K562 (cell line): Measurements from ENCODE around the gene RFX3. TPM values are rescaled to one million over a fixed set of nuclear protein-coding genes. Genes with fewer than 3 reads are reported as not detected.

Source experiments
- ATAC-seq: fragments of 200-7000 bp; cut with Tn5 transposase; 3 replicates; pipeline ENCODE4 v1.9.1; 2020; ENCODE audit warnings: moderate library complexity
- BruUV-seq: library from RNA; stranded (reverse); fragments of 400-500 nt; replicated peaks from 2 replicates; lab custom pipeline; 2021; lab: Mats Ljungman, UMichigan
- CTCF ChIA-PET: fragments of 300-600 bp; formaldehyde crosslinking; extraction: SDS; loops from one replicate; lab custom pipeline; 2021; ENCODE audit warnings: low intra/inter-chr PET ratio; lab: Yijun Ruan, JAX
- POLR2A ChIA-PET: fragments of 300-600, 350-650 bp; sonication (Branson Sonifier 250); formaldehyde crosslinking; extraction: SDS; loops from one replicate; lab custom pipeline; 2021; ENCODE audit warnings: antibody characterized with exemption, inconsistent platforms; lab: Yijun Ruan, JAX
- DNase-seq, 4 experiments: peaks; one replicate each; pipeline versions ENCODE4 v3.0.0 to v3.0.0-alpha.2; 2011 to 2018; ENCODE audit warnings: low spot score in 3 of 4, mixed read lengths in 3 of 4; ENCODE audit errors: extremely low read depth in 1 of 4
- FAIRE-seq: peaks from 2 replicates; lab custom pipeline; 2011; peaks lifted over from hg19 to GRCh38; lab: Jason Lieb, UNC
- H2AFZ ChIP-seq: 2 replicates; pipeline ENCODE4 v1.6.0; 2011; ENCODE audit warnings: low read depth, low read length, control low read depth, inconsistent platforms
- H3K27ac ChIP-seq: fragments of 200-600 bp; 3 replicates; pipeline ENCODE4 v1.8.0; 2011; ENCODE audit warnings: low read depth, mild to moderate bottlenecking, control low read depth, inconsistent platforms, low read length, moderate library complexity, mixed read lengths; ENCODE audit errors: extremely low read depth
- H3K27me3 ChIP-seq, 2 experiments: fragments of 300-600 bp in 1 of 2; 2 replicates in 1 of 2; 3 replicates in 1 of 2; pipeline versions ENCODE4 v1.6.0 to v1.8.0; 2011; ENCODE audit warnings: inconsistent platforms in 2 of 2, low read length in 2 of 2, mild to moderate bottlenecking in 1 of 2, mixed read lengths in 1 of 2, moderate library complexity in 1 of 2; ENCODE audit not compliant: control insufficient read depth in 2 of 2, insufficient read depth in 2 of 2
- H3K36me3 ChIP-seq: fragments of 300-600 bp; 3 replicates; pipeline ENCODE4 v1.8.0; 2011; ENCODE audit warnings: mild to moderate bottlenecking, low read length, inconsistent platforms; ENCODE audit not compliant: control insufficient read depth, insufficient read depth
- H3K4me1 ChIP-seq, 2 experiments: fragments of 200-600 bp in 1 of 2; replicated peaks in 1 of 2; 2 replicates in 1 of 2; 3 replicates in 1 of 2; pipeline versions ENCODE4 v1.5.1 to v1.8.0; 2011; ENCODE audit warnings: inconsistent platforms in 2 of 2, low read length in 2 of 2, mild to moderate bottlenecking in 1 of 2, mixed read lengths in 1 of 2, moderate library complexity in 1 of 2; ENCODE audit not compliant: control insufficient read depth in 2 of 2, insufficient read depth in 2 of 2
- H3K4me2 ChIP-seq: 2 replicates; pipeline ENCODE4 v1.6.1; 2011; ENCODE audit warnings: low read length, control low read depth, inconsistent platforms, mixed read lengths; ENCODE audit not compliant: insufficient read depth
- H3K4me3 ChIP-seq: fragments of 200-600 bp; sonication (generic), shearing (Covaris generic); 2 replicates; pipeline ENCODE4 v1.5.1; 2016; ENCODE audit warnings: control low read depth, inconsistent platforms
- H3K79me2 ChIP-seq: fragments of 200-600 bp; 3 replicates; pipeline ENCODE4 v1.8.0; 2011; ENCODE audit warnings: low read length, inconsistent platforms; ENCODE audit not compliant: control insufficient read depth, insufficient read depth
- H3K9ac ChIP-seq, 2 experiments: 2 replicates each; pipeline versions ENCODE4 v1.6.0 to v1.6.1; 2011; ENCODE audit warnings: low read depth in 2 of 2, low read length in 2 of 2, control low read depth in 1 of 2, inconsistent platforms in 1 of 2, mild to moderate bottlenecking in 1 of 2, mixed read lengths in 1 of 2; ENCODE audit not compliant: insufficient read depth in 1 of 2
- H3K9me1 ChIP-seq: one replicate; pipeline ENCODE4 v1.6.0; 2011; ENCODE audit warnings: inconsistent platforms, mild to moderate bottlenecking, low read length, moderate library complexity; ENCODE audit not compliant: control insufficient read depth, insufficient read depth
- H3K9me3 ChIP-seq: replicated peaks from 2 replicates; pipeline ENCODE4 v1.5.1; 2011; ENCODE audit warnings: low read depth, low read length, inconsistent platforms; ENCODE audit not compliant: control insufficient read depth, insufficient read depth
- H4K20me1 ChIP-seq: replicated peaks from 2 replicates; pipeline ENCODE4 v1.6.1; 2011; ENCODE audit warnings: low read length, inconsistent platforms, mixed read lengths; ENCODE audit not compliant: control insufficient read depth, insufficient read depth
- HDAC2 ChIP-seq: fragments of 450-650 bp; IDR thresholded peaks from 2 replicates; pipeline ENCODE4 v1.6.1; 2016; ENCODE audit warnings: mild to moderate bottlenecking
- NR1H2 ChIP-seq: sonication (generic); formaldehyde crosslinking; IDR thresholded peaks from 2 replicates; pipeline ENCODE4 v1.4.0; 2020; ENCODE audit warnings: mild to moderate bottlenecking, missing genetic modification reagents
- RCOR1 ChIP-seq, 2 experiments: IDR thresholded peaks; 2 replicates each; pipeline ENCODE4 v1.6.1; 2012; ENCODE audit warnings: low read depth in 2 of 2, low read length in 2 of 2, borderline replicate concordance in 1 of 2, improper control_type of control experiment in 1 of 2
- STAT5B ChIP-seq: fragments of 250-450 bp; sonication (Bioruptor Pico); IDR thresholded peaks from 2 replicates; pipeline ENCODE4 v1.8.0; 2021; ENCODE audit warnings: mild to moderate bottlenecking, inconsistent platforms
- TAF9B ChIP-seq: fragments of 450-650 bp; IDR thresholded peaks from 2 replicates; pipeline ENCODE4 v1.6.1; 2018; ENCODE audit warnings: mild to moderate bottlenecking; ENCODE audit not compliant: partially characterized antibody
- YBX1 ChIP-seq: fragments of 450-650 bp; IDR thresholded peaks from 2 replicates; pipeline ENCODE4 v1.7.1; 2016; ENCODE audit warnings: mild to moderate bottlenecking
- ZNF717 ChIP-seq: fragments of 250-450 bp; sonication (Bioruptor Pico); IDR thresholded peaks from 2 replicates; pipeline ENCODE4 v1.5.0; 2021
- WGBS: fragments of 100-300 bp; shearing (Covaris generic); methylation state at CpG from one replicate; pipeline ENCODE4 v1.1.6; 2016; ENCODE audit warnings: low coverage, mixed read lengths; ENCODE audit not compliant: insufficient coverage; ENCODE audit errors: missing lambda C conversion rate; 5-methylcytosine and 5-hydroxymethylcytosine counted together
- in situ Hi-C: fragments of 300-500 bp; cut with MboI; formaldehyde crosslinking; loops from 4 replicates; pipeline ENCODE4 v1.15.0; 2018; ENCODE audit warnings: inconsistent platforms, mixed read lengths
- intact Hi-C: fragments of 100-400 bp; cut with micrococcal nuclease; formaldehyde crosslinking; loops from 2 replicates; pipeline ENCODE4 v1.14.2; 2022
- polyA plus RNA-seq, 8 experiments: library from polyadenylated mRNA; depleted of rRNA in 4 of 8; stranded (reverse) in 5 of 8; unstranded in 3 of 8; fragments of >200 nt; fragmentation: Nextera tagmentation in 2 of 8; fragmentation: Illumina TruSeq in 1 of 8; extraction: Ambion mirVana in 2 of 8; extraction: Trizol in 1 of 8; gene quantifications; 2 replicates each; pipeline versions ENCODE4 v1.2.1 to v1.2.3, GENCODE V29; 2011 to 2014; ENCODE audit warnings: inconsistent platforms in 1 of 8, missing spikeins in 1 of 8
- total RNA-seq, 7 experiments: library from RNA; depleted of rRNA in 6 of 7; stranded (reverse); fragments of >200 nt in 6 of 7; fragmentation: Illumina TruSeq in 2 of 7; extraction: Trizol in 2 of 7; gene quantifications; 2 replicates each; pipeline versions ENCODE4 v1.2.1 to v1.2.3, GENCODE V29; 2011 to 2021; ENCODE audit warnings: low replicate concordance in 1 of 7
- TF ChIP-seq, protein P1 (sequence below): fragments of 450-650 bp; formaldehyde crosslinking; IDR thresholded peaks from 2 replicates; pipeline ENCODE4 v1.4.0; 2020; ENCODE audit warnings: mild to moderate bottlenecking, moderate library complexity
- TF ChIP-seq, protein P2 (sequence below), 2 experiments: IDR thresholded peaks; 2 replicates each; pipeline ENCODE4 v1.6.1; 2012; ENCODE audit warnings: improper control_type of control experiment in 2 of 2, low read depth in 2 of 2, low read length in 2 of 2, borderline replicate concordance in 1 of 2
- TF ChIP-seq, protein P3 (sequence below): sonication (generic); formaldehyde crosslinking; IDR thresholded peaks from 2 replicates; pipeline ENCODE4 v1.8.0; 2022; ENCODE audit warnings: mild to moderate bottlenecking, missing genetic modification reagents
- TF ChIP-seq, protein P4 (sequence below): sonication (generic); formaldehyde crosslinking; IDR thresholded peaks from 2 replicates; pipeline ENCODE4 v1.8.1; 2023; ENCODE audit warnings: mild to moderate bottlenecking, missing genetic modification reagents
- TF ChIP-seq, protein P5 (sequence below), 2 experiments: fragments of 450-650 bp in 1 of 2; IDR thresholded peaks; 2 replicates each; pipeline ENCODE4 v1.6.1; 2011 to 2017; ENCODE audit warnings: low read depth in 2 of 2, antibody characterized with exemption in 1 of 2, borderline replicate concordance in 1 of 2, low read length in 1 of 2, mild to moderate bottlenecking in 1 of 2, mixed read lengths in 1 of 2; ENCODE audit not compliant: control insufficient read depth in 1 of 2

RFX3 gene
- total and polyA plus RNA-seq, 9 of the 15 experiments (the other 6 are each of a cell fraction or from before 2014, with no cell fraction given), result 0.86 to 4.9 (median 2.0) TPM

DNA sequence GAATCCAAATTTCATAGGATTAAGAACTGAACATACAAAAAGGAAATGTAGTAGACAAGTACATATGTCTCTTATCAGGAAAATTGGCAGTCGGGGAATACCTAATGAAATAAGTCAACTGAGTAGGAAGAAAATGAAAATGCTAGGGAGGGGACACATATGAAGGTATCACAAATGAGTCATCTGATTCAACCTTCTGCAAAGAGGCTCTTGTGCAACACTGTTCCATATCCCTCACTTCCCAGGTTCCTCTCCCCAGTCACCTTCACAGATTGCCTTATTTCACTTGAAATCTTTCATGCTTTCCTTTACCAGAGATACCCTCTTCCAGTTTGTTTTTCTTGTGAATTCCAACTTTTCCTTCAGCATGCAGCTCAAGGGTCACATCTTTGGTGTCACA, 139.0 kb downstream of the RFX3 start:
- Histone ChIP-seq H3K4me1 (no peaks in the 10 kb centered on the region), H2AFZ (no peak overlapping the region), H3K4me3 (no peak overlapping the region), H3K27me3 (no peaks in the 10 kb centered on the region), H3K36me3 (no peaks in the 10 kb centered on the region), H4K20me1 (no peaks in the 10 kb centered on the region), H3K79me2 (no peaks in the 10 kb centered on the region), H3K27ac (no peak overlapping the region), H3K9me3 (no peaks in the 10 kb centered on the region), H3K9ac (no peak overlapping the region), H3K9me1 (no peaks in the 10 kb centered on the region), H3K4me2 (no peak overlapping the region)
- FAIRE-seq (no peak), ATAC-seq (no peak), DNase-seq (no peak)
- CTCF ChIA-PET, result no interaction called here
- TF ChIP-seq, protein P1, sequence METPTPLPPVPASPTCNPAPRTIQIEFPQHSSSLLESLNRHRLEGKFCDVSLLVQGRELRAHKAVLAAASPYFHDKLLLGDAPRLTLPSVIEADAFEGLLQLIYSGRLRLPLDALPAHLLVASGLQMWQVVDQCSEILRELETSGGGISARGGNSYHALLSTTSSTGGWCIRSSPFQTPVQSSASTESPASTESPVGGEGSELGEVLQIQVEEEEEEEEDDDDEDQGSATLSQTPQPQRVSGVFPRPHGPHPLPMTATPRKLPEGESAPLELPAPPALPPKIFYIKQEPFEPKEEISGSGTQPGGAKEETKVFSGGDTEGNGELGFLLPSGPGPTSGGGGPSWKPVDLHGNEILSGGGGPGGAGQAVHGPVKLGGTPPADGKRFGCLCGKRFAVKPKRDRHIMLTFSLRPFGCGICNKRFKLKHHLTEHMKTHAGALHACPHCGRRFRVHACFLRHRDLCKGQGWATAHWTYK, result no peak
- no peak for TF ChIP-seq HDAC2
- TF ChIP-seq, protein P2, sequence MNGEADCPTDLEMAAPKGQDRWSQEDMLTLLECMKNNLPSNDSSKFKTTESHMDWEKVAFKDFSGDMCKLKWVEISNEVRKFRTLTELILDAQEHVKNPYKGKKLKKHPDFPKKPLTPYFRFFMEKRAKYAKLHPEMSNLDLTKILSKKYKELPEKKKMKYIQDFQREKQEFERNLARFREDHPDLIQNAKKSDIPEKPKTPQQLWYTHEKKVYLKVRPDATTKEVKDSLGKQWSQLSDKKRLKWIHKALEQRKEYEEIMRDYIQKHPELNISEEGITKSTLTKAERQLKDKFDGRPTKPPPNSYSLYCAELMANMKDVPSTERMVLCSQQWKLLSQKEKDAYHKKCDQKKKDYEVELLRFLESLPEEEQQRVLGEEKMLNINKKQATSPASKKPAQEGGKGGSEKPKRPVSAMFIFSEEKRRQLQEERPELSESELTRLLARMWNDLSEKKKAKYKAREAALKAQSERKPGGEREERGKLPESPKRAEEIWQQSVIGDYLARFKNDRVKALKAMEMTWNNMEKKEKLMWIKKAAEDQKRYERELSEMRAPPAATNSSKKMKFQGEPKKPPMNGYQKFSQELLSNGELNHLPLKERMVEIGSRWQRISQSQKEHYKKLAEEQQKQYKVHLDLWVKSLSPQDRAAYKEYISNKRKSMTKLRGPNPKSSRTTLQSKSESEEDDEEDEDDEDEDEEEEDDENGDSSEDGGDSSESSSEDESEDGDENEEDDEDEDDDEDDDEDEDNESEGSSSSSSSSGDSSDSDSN (IDR thresholded peaks at IDR 0.05; ENCODE audit: borderline replicate concordance in 1 of 2, low read depth in 2 of 2, low read length in 2 of 2), result no peak
- TF ChIP-seq, protein P3, sequence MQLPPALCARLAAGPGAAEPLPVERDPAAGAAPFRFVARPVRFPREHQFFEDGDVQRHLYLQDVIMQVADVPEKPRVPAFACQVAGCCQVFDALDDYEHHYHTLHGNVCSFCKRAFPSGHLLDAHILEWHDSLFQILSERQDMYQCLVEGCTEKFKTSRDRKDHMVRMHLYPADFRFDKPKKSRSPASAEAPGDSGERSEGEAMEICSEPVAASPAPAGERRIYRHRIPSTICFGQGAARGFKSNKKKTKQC (CRISPR knock-in tag), result no peak
- no peak for TF ChIP-seq TAF9B
- TF ChIP-seq, protein P4, sequence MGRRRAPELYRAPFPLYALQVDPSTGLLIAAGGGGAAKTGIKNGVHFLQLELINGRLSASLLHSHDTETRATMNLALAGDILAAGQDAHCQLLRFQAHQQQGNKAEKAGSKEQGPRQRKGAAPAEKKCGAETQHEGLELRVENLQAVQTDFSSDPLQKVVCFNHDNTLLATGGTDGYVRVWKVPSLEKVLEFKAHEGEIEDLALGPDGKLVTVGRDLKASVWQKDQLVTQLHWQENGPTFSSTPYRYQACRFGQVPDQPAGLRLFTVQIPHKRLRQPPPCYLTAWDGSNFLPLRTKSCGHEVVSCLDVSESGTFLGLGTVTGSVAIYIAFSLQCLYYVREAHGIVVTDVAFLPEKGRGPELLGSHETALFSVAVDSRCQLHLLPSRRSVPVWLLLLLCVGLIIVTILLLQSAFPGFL (CRISPR knock-in tag), result no peak
- no peak for TF ChIP-seq YBX1
- TF ChIP-seq STAT5B (CRISPR knock-in tag), result no peak
- no peak for TF ChIP-seq ZNF717 (CRISPR knock-in tag)
- TF ChIP-seq RCOR1 (IDR thresholded peaks at IDR 0.05; ENCODE audit: borderline replicate concordance in 1 of 2, low read depth in 2 of 2, low read length in 2 of 2), result no peak
- no peak for TF ChIP-seq NR1H2 (CRISPR knock-in tag)
- TF ChIP-seq, protein P5, sequence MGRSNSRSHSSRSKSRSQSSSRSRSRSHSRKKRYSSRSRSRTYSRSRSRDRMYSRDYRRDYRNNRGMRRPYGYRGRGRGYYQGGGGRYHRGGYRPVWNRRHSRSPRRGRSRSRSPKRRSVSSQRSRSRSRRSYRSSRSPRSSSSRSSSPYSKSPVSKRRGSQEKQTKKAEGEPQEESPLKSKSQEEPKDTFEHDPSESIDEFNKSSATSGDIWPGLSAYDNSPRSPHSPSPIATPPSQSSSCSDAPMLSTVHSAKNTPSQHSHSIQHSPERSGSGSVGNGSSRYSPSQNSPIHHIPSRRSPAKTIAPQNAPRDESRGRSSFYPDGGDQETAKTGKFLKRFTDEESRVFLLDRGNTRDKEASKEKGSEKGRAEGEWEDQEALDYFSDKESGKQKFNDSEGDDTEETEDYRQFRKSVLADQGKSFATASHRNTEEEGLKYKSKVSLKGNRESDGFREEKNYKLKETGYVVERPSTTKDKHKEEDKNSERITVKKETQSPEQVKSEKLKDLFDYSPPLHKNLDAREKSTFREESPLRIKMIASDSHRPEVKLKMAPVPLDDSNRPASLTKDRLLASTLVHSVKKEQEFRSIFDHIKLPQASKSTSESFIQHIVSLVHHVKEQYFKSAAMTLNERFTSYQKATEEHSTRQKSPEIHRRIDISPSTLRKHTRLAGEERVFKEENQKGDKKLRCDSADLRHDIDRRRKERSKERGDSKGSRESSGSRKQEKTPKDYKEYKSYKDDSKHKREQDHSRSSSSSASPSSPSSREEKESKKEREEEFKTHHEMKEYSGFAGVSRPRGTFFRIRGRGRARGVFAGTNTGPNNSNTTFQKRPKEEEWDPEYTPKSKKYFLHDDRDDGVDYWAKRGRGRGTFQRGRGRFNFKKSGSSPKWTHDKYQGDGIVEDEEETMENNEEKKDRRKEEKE (IDR thresholded peaks at IDR 0.05; ENCODE audit: borderline replicate concordance in 1 of 2, control insufficient read depth in 1 of 2, low read depth in 2 of 2, low read length in 1 of 2), result no peak
- intact Hi-C loops, result no loop called here
- BruUV-seq, result no TSS peak
- WGBS, result 44% methylated on average over 1 of the region's 1 CpG
- POLR2A ChIA-PET, result no interaction called here
- in situ Hi-C loops, result no loop called here
